ENCODE data around the gene RNF20.

DNA sequence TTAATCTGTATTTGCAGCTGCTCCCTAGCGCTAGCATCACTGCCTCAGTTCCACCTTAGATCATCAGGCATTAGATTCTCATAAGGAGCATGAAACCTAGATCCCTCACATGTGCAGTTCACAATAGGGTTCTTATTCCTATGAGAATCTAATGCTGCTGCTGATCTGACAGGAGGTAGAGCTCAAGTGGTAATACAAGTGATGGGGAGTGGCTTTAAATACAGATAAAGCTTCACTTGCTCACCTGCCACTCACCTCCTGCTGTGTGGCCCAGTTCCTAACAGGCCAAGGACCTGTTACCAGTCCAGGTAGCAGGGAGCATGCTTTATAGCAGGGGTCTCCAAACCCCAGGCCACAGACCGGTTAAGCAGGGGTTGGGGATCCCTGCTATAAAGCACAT is 22.6 kb upstream of the RNF20 start:
- no peak for TF ChIP-seq POLR2A (IDR thresholded peaks at IDR 0.05)
- TF ChIP-seq, protein P1, sequence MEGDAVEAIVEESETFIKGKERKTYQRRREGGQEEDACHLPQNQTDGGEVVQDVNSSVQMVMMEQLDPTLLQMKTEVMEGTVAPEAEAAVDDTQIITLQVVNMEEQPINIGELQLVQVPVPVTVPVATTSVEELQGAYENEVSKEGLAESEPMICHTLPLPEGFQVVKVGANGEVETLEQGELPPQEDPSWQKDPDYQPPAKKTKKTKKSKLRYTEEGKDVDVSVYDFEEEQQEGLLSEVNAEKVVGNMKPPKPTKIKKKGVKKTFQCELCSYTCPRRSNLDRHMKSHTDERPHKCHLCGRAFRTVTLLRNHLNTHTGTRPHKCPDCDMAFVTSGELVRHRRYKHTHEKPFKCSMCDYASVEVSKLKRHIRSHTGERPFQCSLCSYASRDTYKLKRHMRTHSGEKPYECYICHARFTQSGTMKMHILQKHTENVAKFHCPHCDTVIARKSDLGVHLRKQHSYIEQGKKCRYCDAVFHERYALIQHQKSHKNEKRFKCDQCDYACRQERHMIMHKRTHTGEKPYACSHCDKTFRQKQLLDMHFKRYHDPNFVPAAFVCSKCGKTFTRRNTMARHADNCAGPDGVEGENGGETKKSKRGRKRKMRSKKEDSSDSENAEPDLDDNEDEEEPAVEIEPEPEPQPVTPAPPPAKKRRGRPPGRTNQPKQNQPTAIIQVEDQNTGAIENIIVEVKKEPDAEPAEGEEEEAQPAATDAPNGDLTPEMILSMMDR (IDR thresholded peaks at IDR 0.05) = no peak
